Colonic mucosa (tissue), 4 donors: ENCODE measurements around the gene PRICKLE2. TPM values are rescaled to one million over a fixed set of nuclear protein-coding genes. Genes with fewer than 3 reads are reported as not detected.

Experiments used
- DNase-seq: peaks from one replicate; pipeline ENCODE4 v3.0.0-alpha.2; 2020
- H3K27ac ChIP-seq: fragments of 200-600 bp; one replicate; pipeline ENCODE4 v1.8.0; 2021
- H3K27me3 ChIP-seq: fragments of 200-600 bp; one replicate; pipeline ENCODE4 v1.8.0; 2021
- H3K36me3 ChIP-seq: fragments of 200-600 bp; one replicate; pipeline ENCODE4 v1.8.0; 2021
- H3K4me1 ChIP-seq: fragments of 200-600 bp; one replicate; pipeline ENCODE4 v1.8.0; 2021; ENCODE audit warnings: mild to moderate bottlenecking
- H3K4me3 ChIP-seq: fragments of 200-600 bp; one replicate; pipeline ENCODE4 v1.8.0; 2021
- H3K9ac ChIP-seq, 2 donors: one replicate each; pipeline ENCODE4 v1.7.0; 2013; ENCODE audit warnings: control low read depth in 2 of 2, low read depth in 2 of 2, low read length in 2 of 2
- H3K9me3 ChIP-seq: fragments of 200-600 bp; one replicate; pipeline ENCODE4 v1.8.0; 2021
- intact Hi-C: fragments of 100-400 bp; cut with DNase I; formaldehyde crosslinking; loops from one replicate; pipeline ENCODE4 v1.14.1; 2022
- total RNA-seq, 2 donors: library from RNA; stranded (reverse); fragmentation: NEBNext Ultra II Directional in 1 of 2; extraction: Animal tissue kit (Norgen Biotek cat#: 25700) in 1 of 2; gene quantifications; one replicate each; pipeline ENCODE4 v1.2.1, GENCODE V29; 2021
- TF ChIP-seq, protein P1 (sequence below): fragments of 200-600 bp; IDR thresholded peaks from one replicate; pipeline ENCODE4 v1.8.0; 2022; ENCODE audit warnings: antibody characterized with exemption, mild to moderate bottlenecking
- donor health status: healthy.
- donor health status: DM: no; HTN: no; CAD: no.
- donor health status: DM: no; HTN: no; CAD: no.

PRICKLE2 gene
- total RNA-seq, 2 donors from 2014 or later: 4.4 to 7.6 TPM

DNA sequence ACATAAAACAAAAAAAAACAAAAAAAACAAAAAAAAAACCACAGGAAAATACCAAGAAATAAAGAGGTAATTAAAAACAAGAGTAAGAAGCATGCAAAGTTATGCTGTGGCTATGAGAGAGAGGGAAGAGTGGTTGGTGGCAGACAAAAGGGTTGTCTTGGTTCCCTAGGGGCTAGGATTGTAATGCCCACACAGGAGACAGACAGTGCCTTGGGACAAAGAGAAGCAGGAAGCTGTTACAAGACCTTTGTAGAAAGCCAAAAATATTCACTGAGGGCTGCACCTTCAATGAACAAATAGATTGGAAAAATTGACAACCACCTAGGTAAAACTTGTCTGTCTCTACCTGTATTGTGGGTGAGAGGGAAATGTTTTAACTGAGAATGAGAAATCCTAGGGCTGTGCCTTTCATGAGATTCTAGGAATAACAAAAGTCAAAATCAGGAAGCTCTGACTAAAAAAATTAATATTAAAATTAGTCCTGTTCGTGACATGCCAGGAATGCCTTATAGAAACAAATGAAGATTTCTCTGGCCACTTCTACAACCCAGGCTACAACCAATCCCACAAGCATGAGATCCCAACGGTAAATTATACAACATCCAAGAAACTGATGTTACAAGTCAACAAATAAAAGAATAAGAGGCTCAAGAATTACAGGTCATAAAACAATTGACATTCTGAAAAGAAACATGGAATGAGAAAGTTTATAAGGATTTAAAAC is 45.0 kb upstream of the PRICKLE2 start:
- Histone ChIP-seq H3K27ac (no peak overlapping the region), H3K9ac (no peak overlapping the region), H3K4me1 (no peaks in the 10 kb centered on the region), H3K4me3 (no peak overlapping the region), H3K36me3 (no peaks in the 10 kb centered on the region), H3K9me3 (no peaks in the 10 kb centered on the region), H3K27me3 (peaks cover 5% of the 10 kb centered on the region)
- no peak for DNase-seq
- TF ChIP-seq, protein P1, sequence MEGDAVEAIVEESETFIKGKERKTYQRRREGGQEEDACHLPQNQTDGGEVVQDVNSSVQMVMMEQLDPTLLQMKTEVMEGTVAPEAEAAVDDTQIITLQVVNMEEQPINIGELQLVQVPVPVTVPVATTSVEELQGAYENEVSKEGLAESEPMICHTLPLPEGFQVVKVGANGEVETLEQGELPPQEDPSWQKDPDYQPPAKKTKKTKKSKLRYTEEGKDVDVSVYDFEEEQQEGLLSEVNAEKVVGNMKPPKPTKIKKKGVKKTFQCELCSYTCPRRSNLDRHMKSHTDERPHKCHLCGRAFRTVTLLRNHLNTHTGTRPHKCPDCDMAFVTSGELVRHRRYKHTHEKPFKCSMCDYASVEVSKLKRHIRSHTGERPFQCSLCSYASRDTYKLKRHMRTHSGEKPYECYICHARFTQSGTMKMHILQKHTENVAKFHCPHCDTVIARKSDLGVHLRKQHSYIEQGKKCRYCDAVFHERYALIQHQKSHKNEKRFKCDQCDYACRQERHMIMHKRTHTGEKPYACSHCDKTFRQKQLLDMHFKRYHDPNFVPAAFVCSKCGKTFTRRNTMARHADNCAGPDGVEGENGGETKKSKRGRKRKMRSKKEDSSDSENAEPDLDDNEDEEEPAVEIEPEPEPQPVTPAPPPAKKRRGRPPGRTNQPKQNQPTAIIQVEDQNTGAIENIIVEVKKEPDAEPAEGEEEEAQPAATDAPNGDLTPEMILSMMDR: no peak
- intact Hi-C loops: no loop called here

DNA sequence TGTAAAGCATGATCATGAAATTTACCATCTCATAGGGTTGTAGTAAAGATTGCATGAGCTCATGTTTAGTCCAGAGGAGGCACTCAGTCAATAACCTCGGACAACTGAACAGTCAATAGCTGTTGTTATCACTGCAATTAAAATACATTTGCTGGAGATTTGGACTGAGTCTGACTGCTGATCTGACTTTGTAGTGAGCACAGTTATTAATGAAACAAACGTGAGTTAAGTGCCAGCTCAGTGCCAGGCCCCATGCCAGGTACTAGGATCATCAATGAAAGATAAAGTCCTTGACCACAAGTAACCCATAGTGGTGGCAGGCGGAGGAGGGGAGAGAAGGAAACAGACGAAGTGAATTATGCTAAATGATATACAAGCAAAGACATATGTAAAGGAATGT is 43.7 kb upstream of the PRICKLE2 start:
- intact Hi-C loops: no loop called here
- Histone ChIP-seq H3K27me3 (peaks cover 5% of the 10 kb centered on the region), H3K9me3 (no peaks in the 10 kb centered on the region), H3K9ac (no peak overlapping the region), H3K4me1 (no peaks in the 10 kb centered on the region), H3K36me3 (no peaks in the 10 kb centered on the region), H3K27ac (no peak overlapping the region), H3K4me3 (no peak overlapping the region)
- DNase-seq: no peak
- TF ChIP-seq, protein P1: no peak

DNA sequence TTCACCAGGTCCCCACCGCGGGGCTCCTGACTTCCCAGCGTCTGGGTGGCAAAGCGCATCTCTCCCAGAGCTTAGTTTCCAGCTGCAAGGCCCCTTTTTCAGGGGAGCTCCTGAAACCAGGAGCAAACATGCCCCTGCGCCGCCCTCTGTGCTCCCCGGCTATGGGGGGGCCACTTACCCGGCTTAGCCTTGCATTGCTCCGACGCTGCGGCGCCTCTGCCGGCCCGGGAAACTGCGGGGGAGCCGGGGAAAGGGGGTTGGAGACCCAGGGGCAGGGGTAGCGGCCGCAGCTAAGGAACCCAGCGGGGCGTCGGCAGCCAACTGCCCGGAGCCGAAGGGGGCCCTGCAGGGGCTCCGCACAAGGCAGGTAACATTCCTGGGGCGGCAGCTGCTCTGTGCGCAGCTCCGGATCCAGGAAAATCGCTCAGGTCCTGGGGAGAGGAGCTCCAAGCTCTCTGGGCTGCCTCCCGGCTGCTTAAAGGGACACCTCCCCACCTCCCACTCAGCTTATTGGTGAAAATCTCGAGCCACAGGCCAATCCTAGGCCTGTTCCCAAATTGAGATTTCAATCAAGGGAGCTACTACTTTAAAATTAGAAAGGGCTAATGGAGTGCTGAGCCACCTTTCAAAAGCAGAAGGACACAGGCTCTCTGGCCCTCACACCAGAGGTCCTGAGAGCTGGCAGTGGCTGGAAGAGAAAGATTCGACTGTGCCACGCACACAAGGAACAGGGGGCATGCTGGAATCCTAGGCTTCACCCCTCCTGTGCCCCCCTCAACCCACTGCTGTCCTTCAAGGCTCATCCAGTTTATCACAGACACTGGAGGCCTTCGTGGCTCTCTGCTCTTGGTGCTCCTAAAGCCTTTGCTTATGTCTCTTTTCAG is 42.7 kb upstream of the PRICKLE2 start:
- DNase-seq: peak; percentile 38
- H3K4me3 ChIP-seq: peak overlapping the region; percentile 31
- TF ChIP-seq, protein P1: no peak
- intact Hi-C loops: no loop called here
- peak overlapping the region; percentile 77 for H3K27ac ChIP-seq
- H3K9ac ChIP-seq: peak overlapping the region; percentile 49 to 67
- no peaks in the 10 kb centered on the region for H3K36me3 ChIP-seq
- H3K27me3 ChIP-seq: peaks cover 5% of the 10 kb centered on the region
- no peaks in the 10 kb centered on the region for H3K9me3 ChIP-seq
- H3K4me1 ChIP-seq: no peaks in the 10 kb centered on the region

DNA sequence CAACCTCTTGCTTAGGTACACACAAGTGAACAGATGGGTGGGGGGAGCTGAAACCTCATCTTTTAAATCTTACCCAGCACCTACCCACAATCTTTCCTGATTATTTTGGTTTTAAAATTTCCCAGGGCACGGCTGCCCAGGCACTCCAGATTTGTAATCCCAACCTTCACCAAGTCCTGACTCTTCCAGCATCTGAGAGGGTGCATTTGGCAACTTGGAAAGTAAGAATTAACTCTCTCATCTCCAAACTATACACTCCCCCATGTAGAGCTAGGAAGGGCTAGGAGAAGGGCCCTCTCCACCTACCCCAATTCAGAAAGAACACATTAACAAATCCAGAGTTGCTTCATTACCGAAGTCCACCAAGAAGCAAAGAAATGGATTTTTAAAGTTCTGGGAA is 41.7 kb upstream of the PRICKLE2 start:
- Histone ChIP-seq H3K27ac (peak overlapping the region; percentile 77), H3K9ac (peak overlapping the region in 1 of 2 donors; percentile 56)

More for the DNA sequence above, 41.7 kb upstream of the PRICKLE2 start:
- no peak overlapping the region for H3K4me3 ChIP-seq
- peaks cover 5% of the 10 kb centered on the region for H3K27me3 ChIP-seq
- DNase-seq: no peak
- intact Hi-C loops: no loop called here
- no peaks in the 10 kb centered on the region for H3K4me1 ChIP-seq
- TF ChIP-seq, protein P1: no peak
- no peaks in the 10 kb centered on the region for H3K9me3 ChIP-seq
- H3K36me3 ChIP-seq: no peaks in the 10 kb centered on the region
